ENCODE results near the gene SUSD4. TPM values are rescaled to one million over a fixed set of nuclear protein-coding genes. Genes with fewer than 3 reads are reported as not detected.

The SUSD4 gene
- total RNA-seq, 6 experiments from 2014 or later, result 0.33 to 0.96 (median 0.70) TPM

- TF ChIP-seq CTCF (IDR thresholded peaks at IDR 0.05), result no peak
- H3K4me3 Mint-ChIP-seq, result no peak overlapping the region
- DNase-seq, result no peak
- H3K27me3 Mint-ChIP-seq (ENCODE audit: insufficient read depth), result peaks cover 40% of the 10 kb centered on the region
- H3K36me3 Mint-ChIP-seq (ENCODE audit: low read depth), result no peaks in the 10 kb centered on the region
- H3K27ac Mint-ChIP-seq, result no peak overlapping the region
- no peaks in the 10 kb centered on the region for H3K4me1 Mint-ChIP-seq (ENCODE audit: low read depth)
- H3K9me3 Mint-ChIP-seq, result no peaks in the 10 kb centered on the region
Observed at GRCh38 chr1:223340637-223341036, 23.3 kb downstream of the SUSD4 start.

- H3K27me3 Mint-ChIP-seq (ENCODE audit: insufficient read depth), result peaks cover 39% of the 10 kb centered on the region
- no peak for DNase-seq
- no peaks in the 10 kb centered on the region for H3K9me3 Mint-ChIP-seq
- TF ChIP-seq CTCF (IDR thresholded peaks at IDR 0.05), result no peak
- H3K27ac Mint-ChIP-seq, result no peak overlapping the region
- H3K4me1 Mint-ChIP-seq (ENCODE audit: low read depth), result no peaks in the 10 kb centered on the region
- no peak overlapping the region for H3K4me3 Mint-ChIP-seq
- H3K36me3 Mint-ChIP-seq (ENCODE audit: low read depth), result no peaks in the 10 kb centered on the region
Observed at GRCh38 chr1:223339861-223340260, 24.1 kb downstream of the SUSD4 start.

GRCh38 chr1:223338811-223339746 lies 24.9 kb downstream of the SUSD4 start:
- Mint-ChIP-seq H3K4me3 (no peak overlapping the region), H3K36me3 (ENCODE audit: low read depth) (no peaks in the 10 kb centered on the region), H3K27ac (no peak overlapping the region), H3K4me1 (ENCODE audit: low read depth) (no peaks in the 10 kb centered on the region), H3K9me3 (no peaks in the 10 kb centered on the region), H3K27me3 (ENCODE audit: insufficient read depth) (peaks cover 39% of the 10 kb centered on the region)
- no peak for TF ChIP-seq CTCF (IDR thresholded peaks at IDR 0.05)
- no peak for DNase-seq

GRCh38 chr1:223337174-223337869 lies 26.7 kb downstream of the SUSD4 start:
- DNase-seq, result no peak
- Mint-ChIP-seq H3K36me3 (ENCODE audit: low read depth) (no peaks in the 10 kb centered on the region), H3K4me3 (no peak overlapping the region), H3K27ac (no peak overlapping the region), H3K4me1 (ENCODE audit: low read depth) (no peaks in the 10 kb centered on the region), H3K27me3 (ENCODE audit: insufficient read depth) (peaks cover 38% of the 10 kb centered on the region), H3K9me3 (no peaks in the 10 kb centered on the region)
- TF ChIP-seq CTCF (IDR thresholded peaks at IDR 0.05), result no peak

GRCh38 chr1:223334156-223334555 lies 29.8 kb downstream of the SUSD4 start:
- H3K4me1 Mint-ChIP-seq (ENCODE audit: low read depth), result peaks cover 12% of the 10 kb centered on the region
- no peak overlapping the region for H3K4me3 Mint-ChIP-seq
- H3K27ac Mint-ChIP-seq, result no peak overlapping the region
- no peaks in the 10 kb centered on the region for H3K9me3 Mint-ChIP-seq
- no peak for DNase-seq
- TF ChIP-seq CTCF (IDR thresholded peaks at IDR 0.05), result no peak
- H3K36me3 Mint-ChIP-seq (ENCODE audit: low read depth), result no peaks in the 10 kb centered on the region
- H3K27me3 Mint-ChIP-seq (ENCODE audit: insufficient read depth), result peaks cover 33% of the 10 kb centered on the region
